Nephron progenitor cell (in vitro differentiated cells): Measurements from ENCODE around the gene POM121L12.

Experiments
- DNase-seq: peaks from one replicate; pipeline ENCODE4 v3.0.0; 2021
- H3K27ac Mint-ChIP-seq: 2 replicates; pipeline ENCODE4 v1.8.0; 2021; ENCODE audit warnings: mild to moderate bottlenecking, moderate library complexity, mixed read lengths
- H3K27me3 Mint-ChIP-seq: 2 replicates; pipeline ENCODE4 v1.8.0; 2021; ENCODE audit warnings: mild to moderate bottlenecking, low read depth, mixed read lengths; ENCODE audit not compliant: poor library complexity
- H3K36me3 Mint-ChIP-seq: 2 replicates; pipeline ENCODE4 v1.8.0; 2021; ENCODE audit warnings: low read depth, mixed read lengths
- H3K4me1 Mint-ChIP-seq: 2 replicates; pipeline ENCODE4 v1.8.0; 2021; ENCODE audit warnings: mixed read lengths
- H3K4me3 Mint-ChIP-seq: 2 replicates; pipeline ENCODE4 v1.8.0; 2021; ENCODE audit warnings: mild to moderate bottlenecking, moderate library complexity, mixed read lengths
- H3K9me3 Mint-ChIP-seq: 2 replicates; pipeline ENCODE4 v1.8.0; 2021; ENCODE audit warnings: mild to moderate bottlenecking, moderate library complexity, mixed read lengths
- TF ChIP-seq, protein P1 (sequence below): fragments of 200-600 bp; sonication (generic); IDR thresholded peaks from 2 replicates; pipeline ENCODE4 v1.5.0; 2021; ENCODE audit warnings: antibody characterized with exemption

Gene POM121L12

GRCh38 chr7:53002389-53002788 is 33.0 kb upstream of the POM121L12 start:
- H3K4me1 Mint-ChIP-seq = no peaks in the 10 kb centered on the region
- H3K27ac Mint-ChIP-seq = no peak overlapping the region
- H3K27me3 Mint-ChIP-seq = no peaks in the 10 kb centered on the region
- H3K9me3 Mint-ChIP-seq = peaks cover 25% of the 10 kb centered on the region
- no peaks in the 10 kb centered on the region for H3K36me3 Mint-ChIP-seq
- no peak for DNase-seq
- TF ChIP-seq, protein P1, sequence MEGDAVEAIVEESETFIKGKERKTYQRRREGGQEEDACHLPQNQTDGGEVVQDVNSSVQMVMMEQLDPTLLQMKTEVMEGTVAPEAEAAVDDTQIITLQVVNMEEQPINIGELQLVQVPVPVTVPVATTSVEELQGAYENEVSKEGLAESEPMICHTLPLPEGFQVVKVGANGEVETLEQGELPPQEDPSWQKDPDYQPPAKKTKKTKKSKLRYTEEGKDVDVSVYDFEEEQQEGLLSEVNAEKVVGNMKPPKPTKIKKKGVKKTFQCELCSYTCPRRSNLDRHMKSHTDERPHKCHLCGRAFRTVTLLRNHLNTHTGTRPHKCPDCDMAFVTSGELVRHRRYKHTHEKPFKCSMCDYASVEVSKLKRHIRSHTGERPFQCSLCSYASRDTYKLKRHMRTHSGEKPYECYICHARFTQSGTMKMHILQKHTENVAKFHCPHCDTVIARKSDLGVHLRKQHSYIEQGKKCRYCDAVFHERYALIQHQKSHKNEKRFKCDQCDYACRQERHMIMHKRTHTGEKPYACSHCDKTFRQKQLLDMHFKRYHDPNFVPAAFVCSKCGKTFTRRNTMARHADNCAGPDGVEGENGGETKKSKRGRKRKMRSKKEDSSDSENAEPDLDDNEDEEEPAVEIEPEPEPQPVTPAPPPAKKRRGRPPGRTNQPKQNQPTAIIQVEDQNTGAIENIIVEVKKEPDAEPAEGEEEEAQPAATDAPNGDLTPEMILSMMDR = no peak
- no peak overlapping the region for H3K4me3 Mint-ChIP-seq

- TF ChIP-seq, protein P1 = no peak
- no peak overlapping the region for H3K27ac Mint-ChIP-seq
Observed at GRCh38 chr7:53003653-53004445, 31.6 kb upstream of the POM121L12 start.

GRCh38 chr7:53013925-53014324 is 21.5 kb upstream of the POM121L12 start:
- no peak overlapping the region for H3K4me3 Mint-ChIP-seq
- no peak for DNase-seq
- H3K36me3 Mint-ChIP-seq = no peaks in the 10 kb centered on the region
- H3K4me1 Mint-ChIP-seq = no peaks in the 10 kb centered on the region
- H3K27ac Mint-ChIP-seq = no peak overlapping the region
- no peaks in the 10 kb centered on the region for H3K27me3 Mint-ChIP-seq
- peaks cover 7% of the 10 kb centered on the region for H3K9me3 Mint-ChIP-seq
- TF ChIP-seq, protein P1 = no peak

More at GRCh38 chr7:53003653-53004445, 31.6 kb upstream of the POM121L12 start:
- no peak for DNase-seq
- H3K4me3 Mint-ChIP-seq = no peak overlapping the region
- H3K36me3 Mint-ChIP-seq = no peaks in the 10 kb centered on the region
- no peaks in the 10 kb centered on the region for H3K27me3 Mint-ChIP-seq
- peaks cover 25% of the 10 kb centered on the region for H3K9me3 Mint-ChIP-seq
- H3K4me1 Mint-ChIP-seq = no peaks in the 10 kb centered on the region

GRCh38 chr7:53015463-53015862 is 20.0 kb upstream of the POM121L12 start:
- Mint-ChIP-seq H3K4me1 (no peaks in the 10 kb centered on the region), H3K4me3 (no peak overlapping the region), H3K36me3 (no peaks in the 10 kb centered on the region), H3K27ac (no peak overlapping the region), H3K27me3 (no peaks in the 10 kb centered on the region), H3K9me3 (peaks cover 3% of the 10 kb centered on the region)
- TF ChIP-seq, protein P1 = no peak
- DNase-seq = no peak

- H3K9me3 Mint-ChIP-seq = no peaks in the 10 kb centered on the region
- no peaks in the 10 kb centered on the region for H3K36me3 Mint-ChIP-seq
- H3K4me3 Mint-ChIP-seq = no peak overlapping the region
- TF ChIP-seq, protein P1 = no peak
- H3K27ac Mint-ChIP-seq = no peak overlapping the region
- H3K27me3 Mint-ChIP-seq = no peaks in the 10 kb centered on the region
- no peak for DNase-seq
- no peaks in the 10 kb centered on the region for H3K4me1 Mint-ChIP-seq
Observed at GRCh38 chr7:53022893-53023292, 12.5 kb upstream of the POM121L12 start.

DNA sequence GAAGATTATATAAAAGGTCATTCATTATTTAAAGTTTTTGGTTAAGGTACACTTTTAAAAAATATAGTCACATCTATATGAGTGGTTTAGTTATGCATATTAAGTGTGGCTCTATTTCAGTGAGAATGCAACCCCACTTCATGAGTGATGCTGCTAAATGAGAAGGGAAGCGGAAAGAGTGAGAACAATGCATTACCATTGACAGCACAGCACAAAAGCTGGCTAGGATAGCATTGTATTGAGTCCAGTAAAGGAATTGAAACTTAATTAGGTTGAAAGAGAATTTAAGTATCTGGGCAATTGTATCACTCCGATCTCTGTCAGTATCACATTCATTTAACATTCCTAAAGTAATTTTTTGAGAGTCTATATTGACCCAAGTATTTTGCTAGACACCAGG is 13.2 kb downstream of the POM121L12 start:
- Mint-ChIP-seq H3K36me3 (no peaks in the 10 kb centered on the region), H3K4me1 (no peaks in the 10 kb centered on the region), H3K27ac (no peak overlapping the region), H3K27me3 (no peaks in the 10 kb centered on the region), H3K4me3 (no peak overlapping the region), H3K9me3 (no peaks in the 10 kb centered on the region)
- TF ChIP-seq, protein P1 = no peak
- no peak for DNase-seq
